Measurements from ENCODE around the gene PRR7.

- TF ChIP-seq, protein P1, sequence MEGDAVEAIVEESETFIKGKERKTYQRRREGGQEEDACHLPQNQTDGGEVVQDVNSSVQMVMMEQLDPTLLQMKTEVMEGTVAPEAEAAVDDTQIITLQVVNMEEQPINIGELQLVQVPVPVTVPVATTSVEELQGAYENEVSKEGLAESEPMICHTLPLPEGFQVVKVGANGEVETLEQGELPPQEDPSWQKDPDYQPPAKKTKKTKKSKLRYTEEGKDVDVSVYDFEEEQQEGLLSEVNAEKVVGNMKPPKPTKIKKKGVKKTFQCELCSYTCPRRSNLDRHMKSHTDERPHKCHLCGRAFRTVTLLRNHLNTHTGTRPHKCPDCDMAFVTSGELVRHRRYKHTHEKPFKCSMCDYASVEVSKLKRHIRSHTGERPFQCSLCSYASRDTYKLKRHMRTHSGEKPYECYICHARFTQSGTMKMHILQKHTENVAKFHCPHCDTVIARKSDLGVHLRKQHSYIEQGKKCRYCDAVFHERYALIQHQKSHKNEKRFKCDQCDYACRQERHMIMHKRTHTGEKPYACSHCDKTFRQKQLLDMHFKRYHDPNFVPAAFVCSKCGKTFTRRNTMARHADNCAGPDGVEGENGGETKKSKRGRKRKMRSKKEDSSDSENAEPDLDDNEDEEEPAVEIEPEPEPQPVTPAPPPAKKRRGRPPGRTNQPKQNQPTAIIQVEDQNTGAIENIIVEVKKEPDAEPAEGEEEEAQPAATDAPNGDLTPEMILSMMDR (IDR thresholded peaks at IDR 0.05) = no peak
- no peak for TF ChIP-seq POLR2AphosphoS5 (IDR thresholded peaks at IDR 0.05; ENCODE audit: low read depth, low read length)
These were observed 26.1 kb downstream of the PRR7 start for GRCh38 chr5:177472460-177473442.

Data from Panc1 (cell line).